Fibroblast of lung (primary cell): ENCODE measurements around the gene SPNS1.

Source experiments
- CTCF ChIP-seq, 2 donors: IDR thresholded peaks in 1 of 2; conservative IDR thresholded peaks in 1 of 2; 1 replicate in 1 of 2; 2 replicates in 1 of 2; pipeline ENCODE4 v1.5.1; 2011 to 2012; ENCODE audit warnings: low read length in 2 of 2, control low read depth in 1 of 2, inconsistent platforms in 1 of 2, low read depth in 1 of 2, mild to moderate bottlenecking in 1 of 2
- EZH2 ChIP-seq: IDR thresholded peaks from 2 replicates; pipeline ENCODE4 v1.5.1; 2012; ENCODE audit warnings: low read length, control low read depth, mild to moderate bottlenecking; ENCODE audit errors: missing control alignments

DNA sequence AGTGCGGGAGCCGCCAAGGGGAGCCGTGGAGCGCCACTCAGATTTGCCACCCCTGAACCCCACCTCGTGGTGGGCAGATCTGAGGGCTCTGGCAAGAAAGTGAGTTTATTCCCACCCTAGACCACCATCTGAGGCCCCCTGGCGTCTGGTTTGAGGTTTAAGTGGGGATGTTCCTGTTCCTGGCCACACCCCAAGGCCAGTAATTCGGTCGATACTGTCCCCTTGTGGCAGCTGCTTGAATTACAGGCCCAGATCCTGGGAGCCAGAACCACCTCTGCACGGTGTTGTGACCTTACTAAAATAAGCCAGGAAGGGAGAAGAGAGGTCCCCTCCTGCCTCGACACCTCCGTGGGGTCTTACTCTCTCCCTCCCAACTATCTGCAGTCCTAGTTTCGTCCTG lies 6.9 kb downstream of the SPNS1 start:
- peak; percentile 44 to 68 for TF ChIP-seq CTCF (conservative IDR thresholded peaks at IDR 0.05 in 1 of 2, IDR thresholded peaks at IDR 0.05 in 1 of 2; ENCODE audit: low read depth in 1 of 2, low read length in 2 of 2)
- no peak for TF ChIP-seq EZH2
